Measurements from ENCODE around the gene ST3GAL6. TPM values are rescaled to one million over a fixed set of nuclear protein-coding genes. Genes with fewer than 3 reads are reported as not detected.

The ST3GAL6 gene
- total and polyA plus RNA-seq, 2 of the 13 experiments (the other 11 are each of a cell fraction or from before 2014, with no cell fraction given): 17.5 to 23.2 TPM

- Histone ChIP-seq H3K27ac (ENCODE audit: extremely low read length, insufficient read depth, low read length) (peak overlapping the region; percentile 94), H3K79me2 (ENCODE audit: insufficient read depth, low read length) (peaks cover 49% of the 10 kb centered on the region)
- TF ChIP-seq SMYD3 (CRISPR knock-in tag; IDR thresholded peaks at IDR 0.05): 0 out of 2 replicates have a peak, but pooled peaks have one; percentile 41
- TF ChIP-seq YY1 (IDR thresholded peaks at IDR 0.05; ENCODE audit: insufficient read depth, insufficient replicate concordance, low read depth, low read length): peak; percentile 7
- TF ChIP-seq ASH2L (IDR thresholded peaks at IDR 0.05; ENCODE audit: insufficient read length, low read depth, low read length): peak; percentile 57
- TF ChIP-seq BCL3 (CRISPR knock-in tag; IDR thresholded peaks at IDR 0.05): 0 out of 2 replicates have a peak, but pooled peaks have one; percentile 30
- peak; percentile 6; the same call in 1 of the 2 replicates for TF ChIP-seq RXRB (CRISPR knock-in tag; IDR thresholded peaks at IDR 0.05; ENCODE audit: borderline replicate concordance)
- TF ChIP-seq RBAK (CRISPR knock-in tag; IDR thresholded peaks at IDR 0.05): no peak
- TF ChIP-seq PHF8 (CRISPR knock-in tag; IDR thresholded peaks at IDR 0.05): peak; percentile 44; the same call in 1 of the 2 replicates
- TF ChIP-seq ZNF501 (CRISPR knock-in tag; IDR thresholded peaks at IDR 0.05): 0 out of 2 replicates have a peak, but pooled peaks have one; percentile 40
- TF ChIP-seq MED13 (CRISPR knock-in tag; IDR thresholded peaks at IDR 0.05): 0 out of 2 replicates have a peak, but pooled peaks have one; percentile 1
- TF ChIP-seq ZFX (CRISPR knock-in tag; IDR thresholded peaks at IDR 0.05; ENCODE audit: low read depth): peak; percentile 43
- 0 out of 2 replicates have a peak, but pooled peaks have one; percentile 15 for TF ChIP-seq BORCS8-MEF2B (CRISPR knock-in tag; IDR thresholded peaks at IDR 0.05)
- TF ChIP-seq ZNF446 (CRISPR knock-in tag; IDR thresholded peaks at IDR 0.05): 0 out of 2 replicates have a peak, but pooled peaks have one; percentile 69
- peak; percentile 39; the same call in 1 of the 2 replicates for TF ChIP-seq CEBPB (IDR thresholded peaks at IDR 0.05; ENCODE audit: borderline replicate concordance, low read depth, low read length)
- 0 out of 2 replicates have a peak, but pooled peaks have one; percentile 48 for TF ChIP-seq ZNF790 (CRISPR knock-in tag; IDR thresholded peaks at IDR 0.05; ENCODE audit: borderline replicate concordance)
- 0 out of 2 replicates have a peak, but pooled peaks have one; percentile 76 for TF ChIP-seq RELA (CRISPR knock-in tag; IDR thresholded peaks at IDR 0.05)
- peak in 1 of 2 experiments; percentile 49; a peak in 1 of 4 replicates for TF ChIP-seq POLR2A (IDR thresholded peaks at IDR 0.05; ENCODE audit: insufficient read depth in 1 of 2, low read depth in 2 of 2, low read length in 2 of 2)
- no peak for TF ChIP-seq THAP8 (CRISPR knock-in tag; IDR thresholded peaks at IDR 0.05; ENCODE audit: borderline replicate concordance)
- TF ChIP-seq HES4 (CRISPR knock-in tag; IDR thresholded peaks at IDR 0.05; ENCODE audit: borderline replicate concordance): peak; percentile 75; the same call in 1 of the 2 replicates
- TF ChIP-seq CEBPG (CRISPR knock-in tag; IDR thresholded peaks at IDR 0.05): peak; percentile 44
- peak; percentile 29; the same call in 1 of the 2 replicates for TF ChIP-seq ZNF777 (CRISPR knock-in tag; IDR thresholded peaks at IDR 0.05)
- 0 out of 2 replicates have a peak, but pooled peaks have one; percentile 8 for TF ChIP-seq DMAP1 (CRISPR knock-in tag; IDR thresholded peaks at IDR 0.05)
- TF ChIP-seq HDAC1 (CRISPR knock-in tag; IDR thresholded peaks at IDR 0.05): peak; percentile 1; the same call in 1 of the 2 replicates
Measured at GRCh38 chr3:98733053-98733811, 29.9 kb upstream of the ST3GAL6 start.

More at GRCh38 chr3:98733053-98733811, 29.9 kb upstream of the ST3GAL6 start:
- ChIA-PET POLR2A (interaction anchor here (1.2 to 3.3 kb wide), 4 partner anchors 42 to 140 kb away, joined by 3 to 17 read pairs (median 6); partner anchors contain the start of gene CPOX), CTCF (ENCODE audit: low intra/inter-chr PET ratio, low total read pairs) (no interaction called here)
- in situ Hi-C loops (cut with HindIII; ENCODE audit: extremely low pct_ligation_motif_present, low pct_unique_long_range_greater_than_20kb): loop anchor here (5.0 kb wide), 1 partner anchor 44 kb away; no protein-coding TSS in a partner anchor
- no peaks in the 10 kb centered on the region; the same call in 1 of the 2 replicates for H4K20me1 ChIP-seq (ENCODE audit: insufficient read depth, low read length)
- H3K4me3 ChIP-seq (replicated peaks in 1 of 3; ENCODE audit: insufficient read depth in 1 of 3, low read depth in 2 of 3, low read length in 3 of 3): peak overlapping the region; percentile 87 to 94 (median 92)
- H3K27me3 ChIP-seq (ENCODE audit: control insufficient read depth in 1 of 2, insufficient read depth in 2 of 2, low read length in 2 of 2): no peaks in the 10 kb centered on the region; a peak in 1 of 5 replicates
- peak overlapping the region; percentile 85 for H3K9ac ChIP-seq (ENCODE audit: insufficient read depth, low read depth, low read length)
- no peaks in the 10 kb centered on the region for H3K9me3 ChIP-seq (ENCODE audit: low read length)
- peaks cover 53% of the 10 kb centered on the region for H3K4me1 ChIP-seq (ENCODE audit: insufficient read depth, low read length)
- peaks cover 0 to 3% of the 10 kb centered on the region in 2 experiments; a peak in 1 of 5 replicates for H3K36me3 ChIP-seq (replicated peaks in 1 of 2; ENCODE audit: control insufficient read depth in 1 of 2, insufficient read depth in 2 of 2, low read length in 2 of 2)
- WGBS (ENCODE audit: low lambda C conversion rate): under 1% methylated on average over 17 of the region's 44 CpGs
- H2AFZ ChIP-seq (ENCODE audit: low read length): peak overlapping the region; percentile 59
- FAIRE-seq: no peak
- peak; percentile 71 for ATAC-seq
- peak overlapping the region; percentile 87 for H3K4me2 ChIP-seq (ENCODE audit: low read depth, low read length)
- BruUV-seq (replicated peaks): no TSS peak
- intact Hi-C loops (cut with micrococcal nuclease; ENCODE audit: unreplicated experiment): loop anchor here (1.0 to 5.0 kb wide), 4 partner anchors 41 to 168 kb away; partner anchors contain the start of gene DCBLD2
- DNase-seq (ENCODE audit: low spot score): peak; percentile 12
